Heart right ventricle (tissue), 16 donors: ENCODE data around the gene COL1A1. TPM values are rescaled to one million over a fixed set of nuclear protein-coding genes. Genes with fewer than 3 reads are reported as not detected.

Experiments used
- ATAC-seq, 8 donors: fragments of 200-7000 bp; cut with Tn5 transposase; one replicate each; pipeline ENCODE4 v1.9.1; 2020; ENCODE audit warnings: mild to moderate bottlenecking in 8 of 8, moderate library complexity in 8 of 8, moderate number of reproducible peaks in 1 of 8
- DNase-seq, 2 donors: peaks; one replicate each; pipeline ENCODE4 v3.0.0-alpha.2; 2020
- H3K27ac ChIP-seq, 10 donors: fragments of 200-600 bp; sonication (generic) in 2 of 10; one replicate each; pipeline versions ENCODE4 v1.5.0 to v1.8.0; 2020 to 2022; ENCODE audit warnings: mild to moderate bottlenecking in 3 of 10
- H3K27me3 ChIP-seq, 7 donors: fragments of 200-600 bp; one replicate each; pipeline ENCODE4 v1.8.0; 2021 to 2022; ENCODE audit warnings: mild to moderate bottlenecking in 2 of 7
- H3K36me3 ChIP-seq, 9 donors: fragments of 200-600 bp; sonication (generic) in 1 of 9; one replicate each; pipeline versions ENCODE4 v1.5.0 to v1.8.0; 2020 to 2022; ENCODE audit warnings: mild to moderate bottlenecking in 2 of 9
- H3K4me1 ChIP-seq, 9 donors: fragments of 200-600 bp; sonication (generic) in 1 of 9; one replicate each; pipeline versions ENCODE4 v1.5.0 to v1.8.0; 2020 to 2022; ENCODE audit warnings: mild to moderate bottlenecking in 4 of 9
- H3K4me3 ChIP-seq, 10 donors: fragments of 200-600 bp; sonication (generic) in 2 of 10; one replicate each; pipeline versions ENCODE4 v1.5.0 to v1.8.0; 2020 to 2022; ENCODE audit warnings: mild to moderate bottlenecking in 7 of 10, moderate library complexity in 2 of 10
- H3K9me3 ChIP-seq, 11 donors: fragments of 200-600 bp in 10 of 11; sonication (generic) in 2 of 11; one replicate each; pipeline versions ENCODE4 v1.5.0 to v1.8.0; 2013 to 2022; ENCODE audit warnings: mild to moderate bottlenecking in 2 of 11, control low read depth in 1 of 11, moderate library complexity in 1 of 11
- CTCF ChIP-seq, 9 donors: fragments of 200-600 bp; sonication (generic) in 2 of 9; IDR thresholded peaks; one replicate each; pipeline versions ENCODE4 v1.5.0 to v1.8.0; 2021 to 2022; ENCODE audit warnings: antibody characterized with exemption in 9 of 9, mild to moderate bottlenecking in 5 of 9, moderate library complexity in 1 of 9
- WGBS, 2 donors: extraction: QIAGEN DNeasy Blood & Tissue Kit; methylation state at CpG; one replicate each; pipeline ENCODE4 v1.1.7; 2013; ENCODE audit warnings: inconsistent platforms in 1 of 2; 5-methylcytosine and 5-hydroxymethylcytosine counted together
- intact Hi-C, 10 donors: fragments of 100-400 bp; cut with DNase I; formaldehyde crosslinking; loops; one replicate each; pipeline versions ENCODE4 v1.11.1 to v1.14.2; 2022
- polyA plus RNA-seq, 2 donors: library from polyadenylated mRNA; stranded (reverse); fragments of 200-250 nt; gene quantifications; one replicate each; pipeline ENCODE4 v1.2.3, GENCODE V29; 2013
- total RNA-seq, 10 donors: library from RNA; stranded (reverse); fragmentation: NEBNext Ultra II Directional in 3 of 10; extraction: Animal tissue kit (Norgen Biotek cat#: 25700) in 3 of 10; gene quantifications; one replicate each; pipeline versions ENCODE4 v1.2.1 to v1.2.4, GENCODE V29; 2021 to 2023
- donor health status: Arrhythmogenic right ventricular cardiomyopathy.
- donor health status: ischemic (EF 13 %, LVEDD 7.1; RV severe dilation, severe dysfunction).
- donor health status: healthy with polysubstance abuse.
- donor health status: DM: no; HTN: yes; CAD: no.
- donor health status: DM: no; HTN: no; CAD: no.
- donor health status: ischemic (EF 25% LVEDD 6.9; RV normal size, moderate dysfunction).
- donor health status: ischemic (EF 25% LVEDD 5.7; RV mildly dilated, moderate dysfunction).
- donor health status: healthy.
- donor health status: DM: yes; HTN: yes; CAD: no.
- donor health status: Ischemic cardiomyopathy.
- donor health status: ischemic (EF 35%, LVEDD 5.7; RV mildly dilated, moderate dysfunction).
- donor health status: nonischemic (EF 11% LVEDD 7.7; RV severe dilation, severe dysfunction).
- donor health status: DM: yes; HTN: yes; CAD: no.
- donor health status: PGD.
- donor health status: ischemic (EF 29% LVEDD 5.4; RV normal size, mild dysfunction).
- donor health status: nonischemic (EF 23%, LVEDD 6.1; RV moderate dilation, normal function).

The COL1A1 gene
- total and polyA plus RNA-seq, 12 donors = 30.2 to 455 (median 45.9) TPM

DNA sequence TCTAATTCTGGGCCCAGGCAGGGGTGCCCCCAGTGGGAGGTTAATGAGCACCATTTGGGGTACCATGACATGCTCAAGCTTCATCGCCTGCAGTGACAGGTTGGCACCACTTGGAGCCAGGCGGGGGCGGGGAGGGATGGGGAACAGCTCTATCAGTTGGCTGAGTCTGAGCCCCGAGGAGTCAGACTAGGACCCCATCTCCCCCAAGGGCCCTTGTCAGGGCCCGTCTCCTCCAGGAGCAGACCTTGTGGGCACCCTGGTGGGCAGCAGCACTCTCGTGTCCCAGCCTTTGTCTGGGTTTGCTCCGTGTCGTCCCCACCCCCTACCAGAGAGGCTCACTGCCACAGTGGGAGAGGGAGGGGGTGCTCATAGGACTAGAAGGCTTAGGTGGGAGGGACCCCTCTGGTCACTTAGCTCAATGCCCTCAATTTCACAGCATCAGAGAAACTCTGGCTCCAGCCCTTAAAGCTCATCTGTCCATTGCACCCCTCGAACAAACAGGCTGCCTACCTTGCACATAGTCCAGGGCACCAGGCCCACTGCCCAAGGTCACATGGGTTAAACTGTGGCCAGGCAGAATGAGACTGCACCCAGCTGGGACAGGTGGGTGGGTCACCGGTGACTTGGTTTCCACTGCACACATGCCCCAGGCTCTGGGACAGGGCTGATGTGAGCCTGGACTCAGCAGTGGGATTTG is 55.1 kb downstream of the COL1A1 start:
- Histone ChIP-seq H3K36me3 (peaks cover 0 to 51% (median 26%) of the 10 kb centered on the region in 9 donors), H3K9me3 (no peaks in the 10 kb centered on the region), H3K4me3 (peak overlapping the region; percentile 21 to 99 (median 90)), H3K4me1 (peaks cover 28 to 81% (median 64%) of the 10 kb centered on the region in 9 donors), H3K27me3 (no peaks in the 10 kb centered on the region), H3K27ac (peak overlapping the region; percentile 1 to 99 (median 98))
- intact Hi-C loops = no loop called here
- no peak for DNase-seq
- 55 to 56% methylated on average over 10 of the region's 10 CpGs for WGBS, 2 donors
- peak in 3 of 9 donors; percentile 5 to 11 (median 10) for TF ChIP-seq CTCF (IDR thresholded peaks at IDR 0.05)
- no peak for ATAC-seq

GRCh38 chr17:50145532-50146229 is 55.8 kb downstream of the COL1A1 start:
- 59 to 61% methylated on average over 11 of the region's 11 CpGs for WGBS, 2 donors
- Histone ChIP-seq H3K9me3 (no peaks in the 10 kb centered on the region), H3K36me3 (peaks cover 0 to 58% (median 33%) of the 10 kb centered on the region in 9 donors), H3K4me1 (peaks cover 28 to 85% (median 69%) of the 10 kb centered on the region in 9 donors), H3K4me3 (peak overlapping the region in 5 of 10 donors; percentile 5 to 89 (median 86)), H3K27me3 (no peaks in the 10 kb centered on the region), H3K27ac (peak overlapping the region in 8 of 10 donors; percentile 93 to 99 (median 98))
- DNase-seq = no peak
- TF ChIP-seq CTCF (IDR thresholded peaks at IDR 0.05) = no peak
- intact Hi-C loops = no loop called here
- no peak for ATAC-seq

- intact Hi-C loops = loop anchor here in 1 of 10 donors (5.0 kb wide), 1 partner anchor 32 kb away; no protein-coding TSS in a partner anchor
- peaks cover 32 to 91% (median 75%) of the 10 kb centered on the region in 9 donors for H3K4me1 ChIP-seq
- peak overlapping the region in 7 of 10 donors; percentile 6 to 99 (median 98) for H3K27ac ChIP-seq
Observed at GRCh38 chr17:50144845-50145531, 56.4 kb downstream of the COL1A1 start.

More at GRCh38 chr17:50144845-50145531, 56.4 kb downstream of the COL1A1 start:
- DNase-seq = peak in 1 of 2 donors; percentile 66
- 44 to 60% methylated on average over 16 of the region's 16 CpGs for WGBS, 2 donors
- peak in 1 of 8 donors; percentile 30 for ATAC-seq
- H3K9me3 ChIP-seq = no peaks in the 10 kb centered on the region
- peak overlapping the region in 1 of 10 donors; percentile 88 for H3K4me3 ChIP-seq
- no peak for TF ChIP-seq CTCF (IDR thresholded peaks at IDR 0.05)
- no peaks in the 10 kb centered on the region for H3K27me3 ChIP-seq
- H3K36me3 ChIP-seq = peaks cover 0 to 65% (median 36%) of the 10 kb centered on the region in 9 donors
